GM18520 (cell line): Measurements from ENCODE around the gene DSCAM.
"Not testable (repeated sequence)": the region's sequence is repeated elsewhere in the genome, so short reads cannot be mapped to it uniquely, and the experiment has no call there.

ENCODE experiments used
- ATAC-seq: cut with Tn5 transposase; IDR thresholded peaks from one replicate; pipeline ENCODE4 v1.9.1; 2021; ENCODE audit not compliant: unreplicated experiment

DSCAM gene

DNA sequence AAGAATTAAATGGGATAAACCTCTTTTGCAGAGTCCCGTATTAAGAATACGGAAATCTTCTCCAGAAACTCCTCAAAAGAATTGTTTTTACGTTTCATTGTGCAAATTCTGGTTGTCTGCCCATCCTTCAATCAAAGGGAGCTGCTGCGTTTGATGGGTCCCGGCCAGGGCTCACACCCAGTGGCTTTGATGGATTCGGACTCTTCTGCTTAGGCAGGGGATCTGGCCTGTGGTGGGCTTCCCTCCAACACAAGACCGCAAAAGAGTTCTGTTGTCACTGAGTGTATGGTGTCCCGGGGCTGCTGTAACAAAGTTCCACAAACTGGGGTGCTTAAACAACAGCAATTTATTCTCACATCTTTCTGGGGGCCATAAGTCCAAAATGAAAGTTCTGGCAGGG, 577.7 kb downstream of the DSCAM start:
- ATAC-seq = no peak

DNA sequence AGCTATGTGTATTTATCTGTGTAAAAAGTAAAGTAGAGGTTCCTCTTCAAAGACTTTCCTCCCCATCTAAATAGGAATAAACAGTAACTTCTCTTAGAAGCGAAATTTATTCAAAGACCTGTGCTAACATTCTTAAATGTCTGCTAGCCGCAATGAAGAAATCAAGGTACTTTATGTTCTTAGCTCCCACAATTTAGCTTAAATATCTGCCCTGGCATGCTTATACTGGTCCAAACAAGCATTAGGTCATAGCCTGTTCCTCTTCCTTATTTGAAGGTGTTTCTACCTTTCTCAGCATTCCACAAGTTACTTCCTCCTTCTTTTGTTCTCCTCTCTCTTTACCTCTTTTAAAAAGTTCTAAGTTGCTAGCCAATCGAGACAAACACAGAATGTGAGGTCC, 588.5 kb downstream of the DSCAM start:
- not testable (repeated sequence) for ATAC-seq

DNA sequence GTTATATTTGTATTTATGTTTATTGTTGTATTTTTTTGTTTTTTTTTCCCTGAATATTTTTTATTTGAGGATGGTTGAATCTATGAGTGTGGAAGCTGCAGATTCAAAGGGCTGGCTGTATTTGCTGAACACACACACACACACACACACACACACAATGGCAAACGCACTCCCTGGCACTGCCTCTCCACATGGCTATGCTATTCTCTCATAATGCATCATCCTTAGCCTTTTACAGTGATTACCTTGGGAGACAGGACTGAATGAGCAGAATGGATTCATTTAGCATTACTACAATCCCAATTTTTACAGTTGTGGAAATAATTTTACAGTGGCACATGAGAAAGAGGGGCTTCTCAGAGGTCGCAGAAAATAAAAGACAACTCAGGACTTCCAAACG, 589.6 kb downstream of the DSCAM start:
- ATAC-seq = no peak

- ATAC-seq = no peak
These were observed 591.2 kb downstream of the DSCAM start for GRCh38 chr21:40255518-40256444.

- ATAC-seq = no peak
These were observed 592.2 kb downstream of the DSCAM start for GRCh38 chr21:40254540-40255465.

GRCh38 chr21:40253112-40253511, 593.8 kb downstream of the DSCAM start:
- no peak for ATAC-seq

GRCh38 chr21:40250514-40251294, 596.3 kb downstream of the DSCAM start:
- ATAC-seq = no peak

- ATAC-seq = no peak
These were observed 602.0 kb downstream of the DSCAM start for GRCh38 chr21:40244981-40245380.

DNA sequence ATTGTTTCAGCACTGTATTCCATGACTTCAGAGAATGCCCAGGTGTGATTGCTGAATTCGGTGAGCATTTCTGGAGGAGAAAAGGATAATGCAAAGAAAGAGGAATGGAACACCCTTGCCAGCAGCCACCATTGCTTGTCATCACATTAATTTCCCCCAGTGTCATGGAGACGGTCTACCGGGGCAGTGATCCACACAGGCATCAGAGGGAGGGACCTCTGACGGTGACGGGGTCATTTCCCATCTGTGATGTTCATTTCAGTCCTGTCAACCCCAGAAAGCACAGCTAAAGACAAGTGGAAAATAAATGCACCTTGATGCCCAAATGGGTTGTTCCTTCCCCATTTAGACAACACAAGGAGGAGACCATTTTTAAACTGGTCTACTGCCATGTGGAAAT, 603.3 kb downstream of the DSCAM start:
- ATAC-seq = no peak

GRCh38 chr21:40242586-40243265, 604.2 kb downstream of the DSCAM start:
- ATAC-seq = no peak

GRCh38 chr21:40235528-40235927, 611.4 kb downstream of the DSCAM start:
- no peak for ATAC-seq

DNA sequence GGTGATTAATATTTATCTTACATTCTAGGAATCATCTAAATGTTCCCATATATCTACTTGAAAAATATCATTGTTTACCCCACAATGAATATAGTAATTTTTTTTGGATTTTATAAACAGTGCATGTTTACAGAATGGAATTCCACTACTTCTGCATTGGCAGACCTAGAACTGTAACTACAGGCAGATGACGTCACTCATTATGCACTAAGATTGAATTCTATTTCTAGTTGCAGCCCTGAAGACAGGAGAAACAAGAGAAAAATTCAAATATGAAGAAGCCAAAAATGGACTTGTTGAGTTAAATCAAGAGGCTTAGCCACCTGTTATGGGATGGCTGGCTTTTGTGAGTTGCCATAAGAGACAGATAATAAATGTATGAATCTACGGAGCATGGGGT, 615.0 kb downstream of the DSCAM start:
- no peak for ATAC-seq

DNA sequence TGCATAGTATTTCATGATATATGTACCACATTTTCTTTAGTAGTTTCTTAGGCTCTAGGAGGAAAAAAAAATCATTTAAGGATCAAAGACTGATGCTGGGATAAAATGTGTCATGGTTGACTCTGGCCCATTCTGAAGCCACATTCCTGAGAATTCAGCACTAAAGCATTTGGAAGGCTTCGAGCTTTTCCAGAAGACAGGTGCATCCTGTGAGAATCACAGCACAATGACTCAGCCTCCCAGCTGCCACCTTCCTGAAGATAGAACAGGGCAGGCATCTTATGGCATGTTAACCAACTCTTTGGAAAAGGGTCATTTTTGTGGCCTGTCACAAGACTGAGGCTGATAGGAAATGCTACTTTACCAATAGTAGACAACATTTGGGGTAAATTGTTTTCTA, 619.9 kb downstream of the DSCAM start:
- ATAC-seq = no peak

- no peak for ATAC-seq
These were observed 631.0 kb downstream of the DSCAM start for GRCh38 chr21:40215941-40216340.

DNA sequence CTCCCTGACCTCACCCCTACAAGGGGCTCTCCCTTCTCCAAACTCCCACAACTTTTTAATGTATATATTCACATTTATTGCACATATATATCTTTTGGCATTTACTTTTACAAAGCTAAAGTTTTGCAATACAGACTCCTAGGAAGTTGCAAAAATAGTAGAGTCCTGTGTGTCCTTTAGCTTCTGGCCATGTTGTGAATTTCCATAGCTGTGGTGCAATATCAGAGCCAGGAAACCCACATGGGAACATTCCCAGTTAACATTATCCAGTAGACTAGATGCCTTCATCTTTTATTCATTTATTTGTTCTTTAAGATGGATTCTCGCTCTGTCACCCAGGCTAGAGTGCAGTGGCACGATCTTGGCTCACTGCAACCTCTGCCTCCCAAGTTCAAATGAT, 636.7 kb downstream of the DSCAM start:
- no peak for ATAC-seq

DNA sequence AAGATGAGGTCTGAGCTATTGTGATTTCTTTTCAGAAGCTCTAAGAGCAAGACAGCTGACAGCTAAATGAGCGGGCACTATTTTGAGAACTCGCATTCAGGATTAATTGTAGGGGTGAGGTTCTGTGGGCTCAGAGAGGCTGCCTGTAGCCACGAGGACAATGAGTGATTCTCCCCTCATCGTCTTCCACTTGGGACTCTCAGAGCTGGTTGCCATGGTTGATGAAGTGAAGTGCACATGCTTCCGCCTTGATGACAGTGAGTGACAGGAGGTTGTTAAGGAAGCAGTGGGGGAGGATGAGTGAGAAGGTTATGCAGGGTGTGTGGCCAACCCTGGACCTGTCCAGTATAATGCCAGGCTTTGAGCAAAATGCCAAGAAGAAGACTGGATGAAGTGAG, 638.0 kb downstream of the DSCAM start:
- ATAC-seq = no peak

- ATAC-seq = no peak
These were observed 638.6 kb downstream of the DSCAM start for GRCh38 chr21:40208206-40208947.

DNA sequence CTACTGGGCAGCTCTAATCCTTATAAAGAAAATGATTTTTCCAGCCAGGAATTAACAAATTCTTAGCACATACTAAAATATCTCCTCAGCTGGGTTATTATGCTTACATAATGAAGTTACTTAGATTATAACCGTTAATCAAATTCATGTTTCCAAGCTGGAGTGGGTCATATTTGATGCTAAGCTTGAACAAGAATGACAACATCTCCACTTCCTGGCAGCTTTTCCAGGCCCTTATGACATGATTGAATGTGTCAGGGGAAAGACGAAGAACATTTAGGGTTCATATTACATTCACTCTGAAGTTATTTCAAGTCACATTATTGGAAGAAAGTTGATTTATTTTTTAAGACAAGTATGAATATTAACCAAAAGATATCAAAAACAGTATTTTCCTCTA, 646.0 kb downstream of the DSCAM start:
- ATAC-seq = no peak

DNA sequence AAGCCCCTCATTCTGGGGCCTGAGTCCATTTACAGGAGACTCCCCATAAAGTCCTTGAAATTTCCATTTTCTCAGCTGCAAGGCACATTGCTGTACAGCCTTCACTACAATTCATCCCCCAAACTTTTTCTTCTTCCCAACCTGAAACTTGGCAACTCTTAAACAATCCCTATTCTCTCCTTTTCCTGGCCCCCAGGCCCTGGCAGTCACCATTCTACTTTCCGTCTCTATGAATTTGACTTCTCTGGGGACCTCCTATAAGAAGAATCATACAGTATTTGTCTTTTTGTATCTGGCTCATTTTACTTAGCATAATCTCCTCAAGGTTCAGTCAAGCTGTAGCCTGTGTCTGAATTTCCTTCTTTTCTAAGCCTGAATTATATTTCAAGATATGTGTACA, 646.8 kb downstream of the DSCAM start:
- no peak for ATAC-seq
